HFFc6 (cell line): Measurements from ENCODE around the gene NOS3. TPM values are rescaled to one million over a fixed set of nuclear protein-coding genes. Genes with fewer than 3 reads are reported as not detected.

Experiments
- DNase-seq: peaks from one replicate; pipeline ENCODE4 v3.0.0-alpha.2; 2018
- H3K27ac Mint-ChIP-seq: 2 replicates; pipeline ENCODE4 v1.8.0; 2020; ENCODE audit warnings: mild to moderate bottlenecking, mixed read lengths
- H3K27me3 Mint-ChIP-seq: 2 replicates; pipeline ENCODE4 v1.8.0; 2021; ENCODE audit warnings: mild to moderate bottlenecking, moderate library complexity, mixed read lengths; ENCODE audit not compliant: insufficient read depth
- H3K36me3 Mint-ChIP-seq: 2 replicates; pipeline ENCODE4 v1.8.0; 2021; ENCODE audit warnings: low read depth, mixed read lengths
- H3K4me1 Mint-ChIP-seq: 2 replicates; pipeline ENCODE4 v1.8.0; 2020; ENCODE audit warnings: low read depth, mixed read lengths
- H3K4me3 Mint-ChIP-seq: 2 replicates; pipeline ENCODE4 v1.8.0; 2020; ENCODE audit warnings: mild to moderate bottlenecking, moderate library complexity, mixed read lengths
- H3K9me3 Mint-ChIP-seq: 2 replicates; pipeline ENCODE4 v1.8.0; 2020; ENCODE audit warnings: mild to moderate bottlenecking, mixed read lengths
- CTCF ChIP-seq: fragments of 200-600 bp; sonication (generic); IDR thresholded peaks from 2 replicates; pipeline ENCODE4 v1.5.0; 2021; ENCODE audit warnings: antibody characterized with exemption, mild to moderate bottlenecking
- total RNA-seq, 6 experiments: library from RNA; stranded (reverse); fragmentation: NEBNext Ultra II Directional; extraction: Animal tissue kit (Norgen Biotek cat#: 25700); gene quantifications; 2 replicates in 1 of 6; 3 replicates in 5 of 6; pipeline ENCODE4 v1.2.3, GENCODE V29; 2021

Gene NOS3
- total RNA-seq, 6 experiments from 2014 or later: 0.55 to 3.0 (median 2.0) TPM

GRCh38 chr7:150947761-150948651 lies 42.8 kb upstream of the NOS3 start:
- H3K9me3 Mint-ChIP-seq: no peaks in the 10 kb centered on the region
- no peak for DNase-seq
- H3K4me1 Mint-ChIP-seq: peaks cover 6% of the 10 kb centered on the region
- no peaks in the 10 kb centered on the region for H3K36me3 Mint-ChIP-seq
- no peak overlapping the region for H3K27ac Mint-ChIP-seq
- H3K4me3 Mint-ChIP-seq: no peak overlapping the region
- peaks cover 21% of the 10 kb centered on the region for H3K27me3 Mint-ChIP-seq
- TF ChIP-seq CTCF: no peak

- Mint-ChIP-seq H3K27me3 (peaks cover 25% of the 10 kb centered on the region), H3K27ac (no peak overlapping the region), H3K4me1 (peaks cover 6% of the 10 kb centered on the region), H3K36me3 (no peaks in the 10 kb centered on the region), H3K9me3 (no peaks in the 10 kb centered on the region), H3K4me3 (no peak overlapping the region)
- no peak for DNase-seq
- no peak for TF ChIP-seq CTCF
Measured at GRCh38 chr7:150948791-150949251, 42.0 kb upstream of the NOS3 start.

- Mint-ChIP-seq H3K36me3 (no peaks in the 10 kb centered on the region), H3K4me1 (peaks cover 6% of the 10 kb centered on the region), H3K27ac (no peak overlapping the region), H3K9me3 (no peaks in the 10 kb centered on the region), H3K4me3 (no peak overlapping the region), H3K27me3 (peaks cover 29% of the 10 kb centered on the region)
- TF ChIP-seq CTCF: no peak
- DNase-seq: no peak
Measured at GRCh38 chr7:150949564-150949963, 41.3 kb upstream of the NOS3 start.

GRCh38 chr7:150949971-150950491 lies 40.8 kb upstream of the NOS3 start:
- no peak for DNase-seq
- H3K27me3 Mint-ChIP-seq: peaks cover 29% of the 10 kb centered on the region
- no peak for TF ChIP-seq CTCF
- H3K9me3 Mint-ChIP-seq: no peaks in the 10 kb centered on the region
- no peak overlapping the region for H3K27ac Mint-ChIP-seq
- peaks cover 6% of the 10 kb centered on the region for H3K4me1 Mint-ChIP-seq
- H3K4me3 Mint-ChIP-seq: no peak overlapping the region
- H3K36me3 Mint-ChIP-seq: no peaks in the 10 kb centered on the region

GRCh38 chr7:150950496-150951180 lies 40.2 kb upstream of the NOS3 start:
- no peak overlapping the region for H3K4me3 Mint-ChIP-seq
- peaks cover 6% of the 10 kb centered on the region for H3K4me1 Mint-ChIP-seq
- no peaks in the 10 kb centered on the region for H3K9me3 Mint-ChIP-seq
- no peak for DNase-seq
- no peak for TF ChIP-seq CTCF
- H3K27me3 Mint-ChIP-seq: peaks cover 26% of the 10 kb centered on the region
- H3K27ac Mint-ChIP-seq: no peak overlapping the region
- no peaks in the 10 kb centered on the region for H3K36me3 Mint-ChIP-seq
